Hematopoietic multipotent progenitor cell treated with erythropoietin and hydrocortisone succinate and interleukin-3 and kit ligand, for 15 days (in vitro differentiated cells): ENCODE results near the gene AKR1C4.

Experiments used
- DNase-seq: peaks from one replicate; pipeline ENCODE4 v3.0.0-alpha.2; 2015; ENCODE audit warnings: low spot score

AKR1C4 gene

DNA sequence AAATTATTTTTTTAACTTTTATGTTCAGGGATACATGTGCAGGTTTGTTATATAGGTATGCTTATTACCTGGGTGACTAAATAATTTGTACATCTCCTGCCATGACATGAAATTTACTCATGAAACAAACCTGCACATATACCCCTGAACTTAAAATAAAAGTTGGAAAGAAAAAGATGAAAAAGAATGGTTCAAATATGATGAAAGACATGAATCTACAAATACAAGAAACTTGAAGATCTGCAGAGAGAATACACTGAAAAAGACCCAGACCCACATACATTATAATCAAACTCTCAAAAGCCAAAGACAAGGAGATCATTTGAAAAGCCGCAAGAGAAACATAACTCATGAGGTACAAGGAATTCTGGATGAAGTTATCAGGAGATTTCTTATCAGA, 70.2 kb downstream of the AKR1C4 start:
- DNase-seq, result no peak

DNA sequence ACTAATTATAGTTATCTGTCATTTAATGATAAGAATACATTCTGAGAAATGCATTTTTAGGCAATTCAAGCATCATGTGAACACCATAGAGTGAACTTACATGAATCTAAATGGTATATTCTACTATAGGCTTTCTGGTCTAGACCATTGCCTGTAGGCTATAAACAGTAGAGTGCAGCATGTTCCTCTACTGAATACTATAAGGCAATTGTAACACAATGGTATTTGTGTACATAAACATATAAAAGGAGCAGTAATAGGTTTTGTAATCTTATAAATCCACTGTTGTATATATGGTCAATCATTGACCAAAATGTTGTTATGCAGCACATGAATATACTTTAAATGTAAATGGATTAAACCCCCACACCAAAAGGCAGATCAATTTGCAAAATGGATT, 71.6 kb downstream of the AKR1C4 start:
- DNase-seq, result no peak
